Neural progenitor cell (in vitro differentiated cells): ENCODE data around the gene MCMBP.

Experiments used
- CTCF ChIP-seq: fragments of 200-600 bp; sonication (generic); IDR thresholded peaks from 2 replicates; pipeline ENCODE4 v1.5.1; 2017; ENCODE audit warnings: antibody characterized with exemption, mild to moderate bottlenecking
- EZH2 ChIP-seq: fragments of 200-600 bp; sonication (generic); IDR thresholded peaks from 2 replicates; pipeline ENCODE4 v1.6.1; 2017; ENCODE audit warnings: antibody characterized with exemption, mild to moderate bottlenecking, moderate library complexity
- EZH2phosphoT487 ChIP-seq: fragments of 200-600 bp; sonication (generic); IDR thresholded peaks from 2 replicates; pipeline ENCODE4 v1.6.1; 2017; ENCODE audit warnings: antibody characterized with exemption

GRCh38 chr10:119803264-119803663 is 69.4 kb downstream of the MCMBP start:
- no peak for TF ChIP-seq CTCF
- no peak for TF ChIP-seq EZH2
- no peak for TF ChIP-seq EZH2phosphoT487
